ENCODE data around the gene SUSD5.
"Not testable (repeated sequence)": the region's sequence is repeated elsewhere in the genome, so short reads cannot be mapped to it uniquely, and the experiment has no call there.

Gene SUSD5

DNA sequence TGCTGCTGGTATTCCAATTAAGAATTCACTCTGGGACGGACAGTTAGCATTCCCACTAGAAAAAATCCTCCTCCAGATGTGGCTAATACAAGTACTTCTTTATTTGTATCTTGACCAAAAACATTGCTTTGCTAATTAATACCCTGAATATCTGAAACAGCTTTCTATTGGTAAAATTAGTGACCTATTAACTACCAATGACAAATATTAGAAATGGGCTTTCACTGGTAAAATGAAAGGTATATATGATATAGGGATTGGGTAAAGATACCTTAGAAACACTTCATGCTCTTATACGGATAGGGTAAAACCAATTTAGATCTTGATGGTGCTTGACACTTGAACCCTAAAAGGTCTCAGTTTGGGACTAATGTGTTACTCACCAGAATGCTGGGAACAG is 52.5 kb downstream of the SUSD5 start:
- no peak for TF ChIP-seq CTCF (IDR thresholded peaks at IDR 0.05; ENCODE audit: extremely low read depth, insufficient read depth, missing control alignments)
- DNase-seq (ENCODE audit: low spot score), result no peak
- in situ Hi-C loops (cut with MboI; ENCODE audit: low pct_unique_long_range_greater_than_20kb, low sequenced_read_pairs, unreplicated experiment), result no loop called here

- DNase-seq (ENCODE audit: low spot score), result no peak
- in situ Hi-C loops (cut with MboI; ENCODE audit: low pct_unique_long_range_greater_than_20kb, low sequenced_read_pairs, unreplicated experiment), result no loop called here
- no peak for TF ChIP-seq CTCF (IDR thresholded peaks at IDR 0.05; ENCODE audit: extremely low read depth, insufficient read depth, missing control alignments)
Measured at GRCh38 chr3:33165372-33165771, 53.2 kb downstream of the SUSD5 start.

- in situ Hi-C loops (cut with MboI; ENCODE audit: low pct_unique_long_range_greater_than_20kb, low sequenced_read_pairs, unreplicated experiment); DNase-seq (ENCODE audit: low spot score): not testable (repeated sequence)
Measured at GRCh38 chr3:33162621-33163020, 56.0 kb downstream of the SUSD5 start.

GRCh38 chr3:33159981-33160380 is 58.6 kb downstream of the SUSD5 start:
- in situ Hi-C loops (cut with MboI; ENCODE audit: low pct_unique_long_range_greater_than_20kb, low sequenced_read_pairs, unreplicated experiment), result no loop called here
- TF ChIP-seq CTCF (IDR thresholded peaks at IDR 0.05; ENCODE audit: extremely low read depth, insufficient read depth, missing control alignments), result no peak
- DNase-seq (ENCODE audit: low spot score), result no peak

- no peak for DNase-seq (ENCODE audit: low spot score)
- in situ Hi-C loops (cut with MboI; ENCODE audit: low pct_unique_long_range_greater_than_20kb, low sequenced_read_pairs, unreplicated experiment), result no loop called here
- TF ChIP-seq CTCF (IDR thresholded peaks at IDR 0.05; ENCODE audit: extremely low read depth, insufficient read depth, missing control alignments), result no peak
Measured at GRCh38 chr3:33159234-33159633, 59.4 kb downstream of the SUSD5 start.

- no peak for TF ChIP-seq CTCF (IDR thresholded peaks at IDR 0.05; ENCODE audit: extremely low read depth, insufficient read depth, missing control alignments)
- no peak for DNase-seq (ENCODE audit: low spot score)
- in situ Hi-C loops (cut with MboI; ENCODE audit: low pct_unique_long_range_greater_than_20kb, low sequenced_read_pairs, unreplicated experiment), result no loop called here
Measured at GRCh38 chr3:33155301-33155700, 63.3 kb downstream of the SUSD5 start.

- in situ Hi-C loops (cut with MboI; ENCODE audit: low pct_unique_long_range_greater_than_20kb, low sequenced_read_pairs, unreplicated experiment), result no loop called here
- DNase-seq (ENCODE audit: low spot score), result no peak
- TF ChIP-seq CTCF (IDR thresholded peaks at IDR 0.05; ENCODE audit: extremely low read depth, insufficient read depth, missing control alignments), result no peak
Measured at GRCh38 chr3:33153782-33154181, 64.8 kb downstream of the SUSD5 start.

Measured in GM13977 (cell line).